Measurements from ENCODE around the gene DBX1.
"Not testable (repeated sequence)": the region's sequence is repeated elsewhere in the genome, so short reads cannot be mapped to it uniquely, and the experiment has no call there.

Gene DBX1, protein sequence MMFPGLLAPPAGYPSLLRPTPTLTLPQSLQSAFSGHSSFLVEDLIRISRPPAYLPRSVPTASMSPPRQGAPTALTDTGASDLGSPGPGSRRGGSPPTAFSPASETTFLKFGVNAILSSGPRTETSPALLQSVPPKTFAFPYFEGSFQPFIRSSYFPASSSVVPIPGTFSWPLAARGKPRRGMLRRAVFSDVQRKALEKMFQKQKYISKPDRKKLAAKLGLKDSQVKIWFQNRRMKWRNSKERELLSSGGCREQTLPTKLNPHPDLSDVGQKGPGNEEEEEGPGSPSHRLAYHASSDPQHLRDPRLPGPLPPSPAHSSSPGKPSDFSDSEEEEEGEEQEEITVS

DNA sequence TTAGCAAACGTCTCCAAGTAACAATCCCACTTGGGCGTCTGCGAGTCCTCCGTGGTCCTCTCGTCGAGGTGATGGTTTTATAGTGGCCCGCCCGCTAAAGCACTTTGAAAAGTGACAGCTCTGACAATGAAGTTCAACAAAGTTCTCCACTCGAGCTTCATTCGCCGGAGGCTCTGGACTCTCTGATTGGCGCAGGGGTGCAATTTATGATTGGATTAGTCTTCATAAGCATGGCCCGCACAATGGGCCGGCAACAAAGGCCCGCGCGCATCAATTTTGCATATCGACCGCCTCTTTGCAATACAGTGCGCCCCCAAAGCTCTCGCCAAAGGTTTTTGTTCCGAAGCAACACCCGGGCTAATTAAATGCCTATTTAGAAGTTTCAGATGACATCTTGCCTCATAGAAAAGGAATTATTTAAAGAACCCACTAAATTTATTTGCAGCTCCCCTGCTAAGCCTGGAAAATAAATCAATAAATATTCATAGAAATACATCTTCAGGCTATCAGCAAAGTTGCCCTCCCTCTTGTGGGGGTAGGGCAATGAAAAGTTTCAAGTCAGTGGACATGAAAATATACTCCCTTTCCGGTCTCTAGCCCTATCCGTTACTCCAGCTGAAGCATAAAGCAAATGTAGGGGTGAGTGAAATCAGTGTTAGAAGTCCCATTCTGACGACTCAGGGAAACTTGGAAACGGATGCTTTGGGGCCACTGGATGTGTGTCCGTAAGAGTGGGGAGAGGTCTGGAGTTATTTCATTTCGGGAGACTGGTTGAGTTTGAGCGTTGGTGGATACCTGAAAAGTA, at the start of gene DBX1:
Gene DBX1, minus strand, starts transcription at position 51 of the 805 bp plus-strand sequence. CDS start 151 bp downstream, outside the sequence.
- no peak for DNase-seq (ENCODE audit: low spot score)

DNA sequence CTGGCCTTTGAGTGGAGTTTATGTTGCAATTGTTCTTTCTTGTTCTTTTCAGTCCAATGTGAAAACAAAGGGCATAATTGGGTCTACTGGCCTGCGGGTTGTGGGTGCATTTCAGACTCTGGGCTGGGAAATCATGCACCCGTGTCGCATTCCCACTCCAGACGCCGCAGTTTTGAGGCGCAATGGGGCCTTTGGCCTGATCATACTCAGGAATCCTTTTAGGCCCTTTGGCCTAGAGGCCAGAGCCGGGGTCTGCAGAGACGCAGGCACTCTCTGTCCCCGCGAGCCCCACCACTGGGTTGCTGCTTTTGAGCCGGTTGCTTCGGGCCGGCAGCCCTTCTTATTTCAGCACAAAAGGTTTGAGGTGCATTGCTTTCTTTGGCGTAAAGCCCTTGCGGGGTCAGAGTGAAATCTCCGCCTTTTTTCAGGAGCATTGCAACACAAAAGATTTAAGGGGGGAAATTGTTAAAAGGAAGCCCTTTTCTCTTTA, 48.4 kb upstream of the DBX1 start:
- DNase-seq (ENCODE audit: low spot score) = no peak

DNA sequence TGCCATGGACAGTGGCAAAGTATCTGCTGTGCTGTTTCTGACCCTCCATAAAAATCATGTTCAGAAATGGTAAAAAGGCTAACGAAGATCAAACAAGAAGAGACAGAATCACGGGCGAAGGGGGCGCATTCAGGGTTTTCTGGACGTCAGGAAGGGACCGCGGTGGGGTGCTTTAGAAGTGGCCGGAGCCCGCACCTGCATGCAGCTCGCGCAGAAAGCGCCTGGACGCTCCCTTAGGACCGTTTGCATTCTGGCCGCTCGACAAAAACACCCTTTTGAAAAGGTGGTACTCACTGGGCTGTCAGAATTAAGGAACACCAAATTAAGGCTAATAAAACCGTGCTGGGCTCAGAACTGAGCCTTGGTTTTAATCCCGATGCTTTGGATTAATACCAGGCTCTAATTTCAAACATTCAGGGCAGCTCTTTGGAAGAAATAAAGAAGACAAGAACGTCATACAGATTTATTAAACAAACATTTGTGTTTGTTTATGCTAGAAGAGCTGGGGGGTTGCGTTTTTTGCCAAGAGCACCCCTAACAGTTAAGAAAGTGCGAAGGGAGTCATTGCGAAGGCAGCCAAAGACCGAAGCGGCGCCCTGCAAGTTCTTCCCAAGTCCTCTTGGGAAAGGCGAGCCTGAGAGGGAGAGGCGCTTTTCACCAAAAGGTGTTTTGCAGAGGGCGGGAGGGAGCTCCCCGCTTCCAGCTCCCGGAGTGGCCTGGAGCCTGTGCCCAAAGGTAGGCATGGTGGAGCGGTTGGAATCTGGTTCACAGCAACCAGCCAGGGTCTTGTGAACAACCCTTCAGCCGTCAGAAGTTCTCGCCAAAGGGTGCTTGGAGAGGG, 47.7 kb upstream of the DBX1 start:
- DNase-seq (ENCODE audit: low spot score) = no peak

DNA sequence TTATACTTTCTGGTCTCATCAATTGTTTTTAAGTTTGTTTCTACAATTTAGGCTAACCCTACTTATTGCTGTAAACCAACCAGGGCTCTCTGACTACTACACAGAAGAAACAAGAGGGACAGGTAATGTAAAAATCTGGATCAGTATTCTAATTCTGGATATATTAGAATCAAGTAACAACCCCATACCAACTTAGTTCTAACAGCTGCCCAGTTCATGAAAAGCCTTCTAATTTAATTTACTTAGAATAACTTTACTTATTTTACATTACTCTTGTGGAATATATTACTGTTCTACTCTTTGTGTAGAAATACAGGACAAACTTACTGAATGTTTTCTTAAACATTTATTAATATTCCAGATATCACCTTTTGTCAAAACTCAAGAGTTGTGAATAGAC, 45.5 kb upstream of the DBX1 start:
- DNase-seq (ENCODE audit: low spot score) = no peak

DNA sequence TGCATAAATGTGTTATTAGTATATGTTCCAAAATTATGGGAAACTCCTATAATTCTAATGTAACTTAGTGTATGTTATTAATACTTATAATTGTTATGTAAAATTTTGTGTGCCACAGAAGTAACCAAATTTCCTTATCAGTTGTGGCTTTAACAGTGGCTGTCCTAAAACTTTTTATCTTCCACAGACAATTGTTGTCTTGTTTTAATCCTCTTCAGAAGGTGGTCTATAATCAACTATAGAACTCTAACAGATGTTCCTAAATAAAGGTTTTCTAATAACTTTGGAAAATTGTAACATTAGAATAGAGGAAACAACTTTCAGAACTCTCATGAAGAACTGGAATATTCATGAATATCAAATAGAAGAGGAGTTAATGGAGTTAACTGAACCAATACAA, 44.4 kb upstream of the DBX1 start:
- no peak for DNase-seq (ENCODE audit: low spot score)

DNA sequence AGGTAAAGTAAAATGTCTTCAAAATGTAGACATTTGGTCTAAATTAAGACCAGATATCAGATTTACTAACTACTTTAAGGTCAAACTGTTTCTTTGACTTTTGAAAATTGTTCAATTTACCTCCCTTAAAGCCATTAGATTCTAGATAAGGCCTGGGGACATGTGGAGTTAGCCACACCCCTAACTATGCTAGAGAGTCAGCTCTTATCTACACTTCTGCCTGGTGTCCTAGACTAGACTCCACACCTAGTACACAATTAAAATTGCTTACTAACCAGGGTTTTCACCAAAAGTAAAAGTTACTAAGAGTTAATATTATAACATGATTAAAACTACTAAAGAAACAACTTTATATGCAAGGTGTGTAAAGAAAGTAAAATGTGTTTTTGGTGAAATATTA, 43.6 kb upstream of the DBX1 start:
- DNase-seq (ENCODE audit: low spot score) = no peak

DNA sequence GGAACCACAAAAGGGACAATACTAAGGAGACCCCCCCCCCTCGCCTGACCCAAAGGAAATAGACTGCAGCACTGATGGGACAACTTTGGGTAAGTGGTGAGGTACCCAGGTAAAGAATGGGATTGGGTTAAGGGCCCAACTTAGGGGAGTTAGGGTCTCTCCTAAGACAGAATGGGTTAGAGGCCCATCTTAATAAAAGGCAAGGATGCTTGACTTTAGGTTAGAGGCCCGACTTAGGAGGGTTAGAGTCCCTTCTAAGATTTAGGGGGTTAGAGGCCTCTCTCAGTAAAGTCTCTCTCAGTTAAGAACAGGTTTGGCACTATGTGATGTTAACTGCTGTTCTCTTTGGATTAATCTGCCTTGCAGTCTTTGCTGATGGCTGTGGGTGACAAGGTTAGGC, 41.0 kb upstream of the DBX1 start:
- no peak for DNase-seq (ENCODE audit: low spot score)

DNA sequence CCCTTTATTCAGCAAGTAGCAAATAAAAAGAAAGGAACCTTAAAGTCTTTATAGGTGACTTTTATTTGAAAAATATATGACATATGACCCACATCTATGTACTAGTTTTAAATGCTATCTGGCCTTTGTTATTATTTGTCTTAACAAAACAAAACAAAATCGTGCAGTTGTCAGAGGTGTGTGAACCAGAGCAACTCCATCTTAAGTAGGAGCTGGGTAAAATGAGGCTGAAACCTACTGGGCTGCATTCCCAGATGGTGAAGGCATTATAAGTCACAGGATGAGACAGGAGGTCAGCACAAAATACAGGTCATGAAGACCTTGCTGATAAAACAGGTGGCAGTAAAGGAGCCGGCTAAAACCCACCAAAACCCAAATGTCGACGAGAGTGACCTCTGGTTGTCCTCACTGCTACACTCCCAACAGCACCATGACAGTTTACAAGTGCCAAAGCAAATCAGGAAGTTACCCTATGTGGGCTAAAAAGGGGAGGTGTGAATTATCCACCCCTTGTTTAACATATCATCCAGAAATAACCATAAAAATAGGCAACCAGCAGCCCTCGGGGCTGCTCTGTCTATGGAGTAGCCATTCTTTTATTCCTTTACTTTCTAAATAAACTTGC, 40.2 kb upstream of the DBX1 start:
- DNase-seq (ENCODE audit: low spot score) = not testable (repeated sequence)

DNA sequence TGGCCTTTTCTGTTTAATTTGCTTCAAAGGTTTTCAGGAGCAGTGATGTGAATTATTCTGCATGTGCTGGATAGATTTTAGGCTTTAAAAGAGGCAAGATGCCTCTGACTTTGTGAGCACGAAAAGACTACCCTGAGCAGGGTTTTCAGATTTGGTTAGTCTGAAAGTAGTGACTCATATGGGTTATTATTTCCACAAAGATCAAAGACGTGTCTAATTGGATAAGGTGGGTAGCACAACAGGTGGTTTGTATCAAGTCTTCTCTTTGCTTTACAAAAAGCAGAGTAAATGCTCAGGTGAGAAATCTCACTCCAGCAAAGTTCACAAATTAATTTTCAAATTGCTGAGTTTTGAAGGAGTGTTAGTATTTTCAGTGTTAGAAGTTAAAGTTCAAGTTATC, 37.6 kb upstream of the DBX1 start:
- no peak for DNase-seq (ENCODE audit: low spot score)

DNA sequence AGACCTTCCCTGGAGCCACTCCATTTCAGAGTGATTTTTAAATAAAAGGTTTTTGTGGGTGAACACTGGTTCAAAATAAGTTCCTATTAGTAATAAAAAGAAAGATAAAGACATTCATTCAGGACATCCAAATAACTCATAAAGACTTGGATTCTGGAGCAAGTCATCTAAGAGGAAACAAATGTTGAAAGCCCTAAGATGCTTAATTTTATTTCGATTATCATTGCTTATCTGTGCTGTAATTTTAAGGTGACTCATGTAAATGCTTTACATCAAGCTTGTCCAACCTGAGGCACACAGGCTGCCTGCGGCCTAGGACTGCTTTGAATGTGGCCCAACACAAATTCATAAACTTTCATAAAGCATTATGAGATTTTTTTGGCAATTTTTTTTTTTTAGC, 34.2 kb upstream of the DBX1 start:
- no peak for DNase-seq (ENCODE audit: low spot score)

DNA sequence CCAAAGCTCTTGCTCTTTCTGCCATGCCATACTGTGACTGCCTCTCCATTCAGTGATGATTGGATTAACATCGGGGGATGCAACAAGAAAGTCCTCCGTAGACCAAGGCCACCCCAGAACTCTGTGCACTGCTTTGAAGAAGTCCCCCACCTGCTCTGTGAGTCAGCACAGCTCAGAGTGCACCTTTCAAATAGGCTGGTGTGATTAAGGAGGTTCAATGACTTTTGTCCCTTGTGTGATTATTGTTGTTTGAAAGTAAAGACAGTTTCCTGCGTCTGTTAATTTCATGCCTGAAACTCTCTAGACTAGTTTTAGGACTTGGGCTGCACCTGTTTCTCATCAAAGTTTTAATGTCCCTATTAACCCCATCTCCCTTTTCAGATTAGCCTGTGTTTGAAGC, 33.0 kb upstream of the DBX1 start:
- no peak for DNase-seq (ENCODE audit: low spot score)

DNA sequence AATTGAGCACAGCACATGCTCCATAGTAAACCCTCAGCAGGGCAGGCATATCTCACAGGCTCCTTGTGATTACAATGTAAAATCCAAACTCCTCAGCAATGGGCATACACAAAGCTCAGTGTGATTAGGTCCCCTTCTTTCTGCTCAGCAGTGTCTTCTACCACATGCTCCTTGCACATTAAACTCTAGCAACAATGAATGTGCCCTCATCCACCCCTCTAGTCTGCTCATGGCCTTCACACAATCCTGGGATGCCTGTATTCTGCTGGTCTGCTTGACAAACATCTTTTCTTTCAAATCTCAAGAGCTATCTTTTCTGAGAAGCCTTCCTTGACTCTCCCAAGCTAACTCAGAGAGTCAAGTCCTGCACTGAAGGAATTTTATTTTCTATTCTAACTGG, 32.4 kb upstream of the DBX1 start:
- no peak for DNase-seq (ENCODE audit: low spot score)

DNA sequence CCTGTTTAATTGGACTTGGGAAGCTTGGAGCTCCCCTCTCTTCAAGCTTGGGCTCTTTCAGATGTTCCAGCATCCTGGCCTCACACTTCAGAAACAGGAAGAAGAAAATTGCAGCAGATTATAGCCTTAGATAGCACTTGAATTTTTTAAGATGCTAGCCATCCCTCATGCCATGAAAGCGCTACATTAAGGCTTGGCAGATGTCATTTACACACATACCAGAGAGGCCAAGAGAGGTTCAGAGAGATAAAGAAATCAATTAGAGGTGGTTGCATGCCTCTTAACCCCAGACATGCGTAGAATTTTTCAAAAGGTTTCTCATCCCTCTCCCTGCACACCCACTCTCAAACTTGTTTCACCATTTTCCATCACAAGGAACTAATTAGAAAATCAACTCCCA, 31.9 kb upstream of the DBX1 start:
- no peak for DNase-seq (ENCODE audit: low spot score)

DNA sequence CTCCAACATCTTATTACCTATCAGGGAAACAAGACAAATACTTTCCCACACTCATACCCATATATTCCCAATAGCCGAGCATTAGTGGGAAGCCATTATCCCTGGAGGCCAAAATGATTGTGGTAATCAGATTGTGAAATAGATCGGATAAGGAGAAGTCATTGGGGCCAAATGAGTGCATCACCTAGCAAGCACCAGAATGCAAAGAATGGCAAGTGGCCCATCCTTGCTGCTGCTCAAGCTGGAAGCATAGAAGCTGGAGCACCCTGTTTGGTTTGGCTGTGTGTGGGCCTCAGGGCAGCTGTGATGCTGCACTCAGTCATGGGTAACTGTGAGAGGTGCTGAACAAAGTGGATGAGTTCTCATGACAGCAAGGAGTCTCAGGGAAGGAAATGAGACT, 18.7 kb upstream of the DBX1 start:
- no peak for DNase-seq (ENCODE audit: low spot score)

DNA sequence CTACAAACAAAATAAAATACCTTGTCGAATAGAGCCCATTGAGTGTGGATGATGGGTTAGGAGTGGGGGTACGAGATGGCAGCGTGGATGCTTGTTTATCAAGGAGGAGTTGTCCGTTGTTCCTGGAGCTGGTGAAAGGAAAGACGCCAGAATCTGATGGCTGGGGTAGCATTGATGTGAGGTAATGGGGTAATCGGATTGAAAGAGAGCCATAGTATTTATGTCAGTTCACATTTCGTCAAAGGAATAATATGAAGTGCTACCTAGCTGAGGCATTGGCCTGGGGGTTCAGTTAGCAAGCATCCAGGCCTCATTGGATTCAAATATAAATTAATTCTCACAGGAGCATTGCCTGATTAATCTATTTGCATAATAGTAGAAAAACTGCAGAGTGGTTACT, 16.9 kb upstream of the DBX1 start:
- DNase-seq (ENCODE audit: low spot score) = no peak

DNA sequence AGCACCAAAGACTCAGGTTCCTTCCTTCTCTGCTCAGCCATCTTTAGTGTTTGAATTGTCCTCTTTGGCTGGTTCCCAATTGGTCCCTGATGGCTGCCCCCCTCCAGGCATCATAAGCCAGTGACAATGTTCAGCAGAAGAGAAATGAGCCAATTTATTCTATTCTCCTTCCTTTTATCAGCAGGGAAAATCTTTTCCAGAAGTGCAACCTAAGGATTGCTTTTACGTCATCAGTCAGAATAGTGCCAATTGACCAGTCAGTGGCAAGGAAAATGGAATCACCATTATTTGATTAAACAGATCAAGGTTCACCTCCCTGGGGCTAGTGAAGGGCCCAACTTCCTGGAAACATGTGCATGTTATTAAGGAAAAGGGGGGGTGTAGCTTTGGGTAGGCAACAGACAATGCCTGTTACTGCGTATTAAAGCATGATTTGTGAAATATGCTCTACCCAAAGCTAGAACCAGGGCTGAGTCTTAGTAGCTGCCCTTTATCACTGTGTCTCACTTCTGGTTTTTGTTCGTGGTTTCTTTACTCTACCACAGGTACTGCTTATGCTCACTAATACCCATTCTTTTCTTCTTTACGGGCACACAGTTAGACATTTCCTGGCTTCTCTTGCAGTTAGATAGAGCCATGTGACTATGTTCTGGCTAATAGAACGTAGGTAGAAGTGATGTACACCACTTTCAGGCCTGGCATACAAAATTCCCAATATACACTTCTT, 12.6 kb upstream of the DBX1 start:
- no peak for DNase-seq (ENCODE audit: low spot score)

DNA sequence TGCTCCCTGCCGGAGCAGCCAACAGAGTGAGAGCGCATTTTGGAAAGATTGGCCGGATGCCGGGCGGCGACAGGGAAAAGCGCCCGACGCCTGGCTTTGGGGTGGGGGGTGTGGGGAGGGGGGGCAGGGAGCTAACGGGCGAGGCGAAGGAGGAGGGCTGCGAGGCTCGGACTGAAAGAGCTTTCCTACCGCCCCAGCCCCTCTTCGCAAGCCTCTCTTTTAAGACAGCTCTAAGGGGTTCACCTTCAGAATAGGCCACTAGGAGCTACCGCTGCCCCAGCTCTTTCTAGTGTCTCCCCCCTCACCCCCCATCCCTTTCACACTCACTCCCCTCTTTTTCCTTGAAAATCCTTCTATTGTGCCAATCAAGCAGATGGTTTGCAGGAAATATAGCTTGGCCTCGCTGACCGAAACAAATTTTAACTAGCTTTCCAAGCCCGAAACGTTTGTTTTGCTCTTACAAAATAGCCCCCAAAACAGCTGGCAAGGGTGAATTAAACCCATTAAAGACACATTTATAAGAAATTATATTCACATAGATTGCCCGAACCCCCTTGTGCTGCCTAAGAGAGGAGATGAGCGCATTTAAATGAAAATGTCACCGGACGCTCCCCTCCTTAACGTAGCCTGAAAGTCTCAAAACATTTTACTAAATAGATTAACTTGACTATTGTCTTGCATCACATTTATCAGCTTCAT, 3.7 kb upstream of the DBX1 start:
- no peak for DNase-seq (ENCODE audit: low spot score)

DNA sequence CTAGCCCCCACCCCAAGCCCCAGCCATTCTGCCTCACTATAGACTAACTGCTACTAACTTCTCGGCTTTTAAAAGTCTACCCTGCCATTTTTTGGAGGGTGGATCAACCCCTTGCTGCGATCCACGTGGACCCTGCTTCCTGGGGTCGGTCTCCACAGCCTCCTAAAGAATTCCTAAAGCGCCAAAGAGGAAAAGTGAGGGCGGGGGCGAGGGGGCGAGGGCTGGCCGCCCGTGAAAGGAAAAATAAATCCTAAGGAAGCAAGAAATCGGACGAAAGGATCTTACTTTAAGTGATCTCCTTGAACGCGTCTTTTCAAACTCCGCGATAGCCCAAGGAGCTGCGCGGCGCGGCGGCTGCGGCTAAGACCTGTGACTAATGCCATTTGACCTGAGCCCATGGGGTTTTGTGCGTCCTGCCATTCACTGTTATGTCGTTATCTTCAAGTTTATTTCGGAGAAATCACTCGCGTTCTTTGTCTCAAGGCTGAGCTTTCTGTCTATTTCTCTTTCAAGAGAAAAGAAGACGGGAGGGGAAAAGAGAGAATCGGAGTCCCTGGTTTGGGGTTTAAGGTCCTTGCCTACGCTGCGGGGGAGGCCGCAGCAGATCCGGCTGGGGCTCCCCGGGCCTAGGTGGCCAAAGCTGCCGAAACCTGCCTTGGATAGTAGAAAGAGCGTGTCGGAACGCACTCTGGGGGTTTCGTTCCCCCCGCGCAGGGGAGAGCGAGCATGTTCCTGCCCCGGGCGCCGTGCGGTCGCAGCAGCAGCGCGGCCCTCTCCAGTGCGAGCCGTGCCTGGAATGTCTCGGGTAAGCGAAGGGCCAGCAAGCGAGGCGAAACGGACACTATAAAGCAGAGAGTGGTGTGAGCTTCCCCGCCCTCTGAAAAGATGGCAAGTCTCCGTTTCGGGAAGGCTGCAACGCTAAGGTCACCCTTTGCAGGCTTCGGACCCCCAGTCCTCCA, 2.8 kb upstream of the DBX1 start:
- DNase-seq (ENCODE audit: low spot score) = peak; percentile 35

DNA sequence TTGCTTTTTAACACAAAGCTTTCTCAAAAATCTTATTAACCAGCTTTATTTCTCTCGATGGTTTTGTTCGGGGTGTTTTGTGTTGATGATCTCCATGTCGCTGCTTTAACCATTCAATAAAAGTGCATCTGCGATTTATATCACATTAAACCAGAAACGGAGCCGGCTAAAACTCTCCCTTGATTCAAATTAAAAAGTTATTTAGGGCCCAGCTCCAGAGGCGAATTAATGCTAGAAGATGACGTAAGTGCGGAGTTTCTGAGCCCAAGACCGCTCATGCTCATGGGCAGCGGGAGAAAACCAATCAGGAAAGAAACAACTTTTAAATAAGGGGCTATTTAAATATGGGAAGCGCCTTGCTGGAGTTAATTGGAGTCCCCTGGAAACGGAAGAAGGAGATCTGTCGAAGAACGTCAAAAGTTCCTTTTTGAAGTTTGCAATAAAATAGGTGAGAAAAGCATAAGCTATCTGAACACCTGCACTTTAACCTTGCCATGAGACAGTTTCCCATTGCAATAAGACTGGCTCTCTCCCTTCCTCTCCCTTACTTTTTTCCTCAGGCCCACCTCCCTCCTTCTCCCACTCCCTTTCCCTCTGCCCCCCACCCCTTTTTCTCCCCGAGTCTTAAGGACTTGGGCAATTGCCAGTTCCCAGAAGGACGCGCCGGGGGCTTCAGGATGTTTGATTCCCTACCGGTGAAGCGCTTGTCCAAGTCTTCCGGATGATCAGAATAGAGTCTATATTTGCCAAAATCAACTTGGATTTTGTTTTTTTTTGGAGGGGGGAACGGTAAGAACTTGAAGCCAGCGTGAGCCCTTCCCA, 1.9 kb upstream of the DBX1 start:
- no peak for DNase-seq (ENCODE audit: low spot score)
